ENCODE measurements around the gene NOMO2.
"Not testable (repeated sequence)": the region's sequence is repeated elsewhere in the genome, so short reads cannot be mapped to it uniquely, and the experiment has no call there.

The NOMO2 gene

DNA sequence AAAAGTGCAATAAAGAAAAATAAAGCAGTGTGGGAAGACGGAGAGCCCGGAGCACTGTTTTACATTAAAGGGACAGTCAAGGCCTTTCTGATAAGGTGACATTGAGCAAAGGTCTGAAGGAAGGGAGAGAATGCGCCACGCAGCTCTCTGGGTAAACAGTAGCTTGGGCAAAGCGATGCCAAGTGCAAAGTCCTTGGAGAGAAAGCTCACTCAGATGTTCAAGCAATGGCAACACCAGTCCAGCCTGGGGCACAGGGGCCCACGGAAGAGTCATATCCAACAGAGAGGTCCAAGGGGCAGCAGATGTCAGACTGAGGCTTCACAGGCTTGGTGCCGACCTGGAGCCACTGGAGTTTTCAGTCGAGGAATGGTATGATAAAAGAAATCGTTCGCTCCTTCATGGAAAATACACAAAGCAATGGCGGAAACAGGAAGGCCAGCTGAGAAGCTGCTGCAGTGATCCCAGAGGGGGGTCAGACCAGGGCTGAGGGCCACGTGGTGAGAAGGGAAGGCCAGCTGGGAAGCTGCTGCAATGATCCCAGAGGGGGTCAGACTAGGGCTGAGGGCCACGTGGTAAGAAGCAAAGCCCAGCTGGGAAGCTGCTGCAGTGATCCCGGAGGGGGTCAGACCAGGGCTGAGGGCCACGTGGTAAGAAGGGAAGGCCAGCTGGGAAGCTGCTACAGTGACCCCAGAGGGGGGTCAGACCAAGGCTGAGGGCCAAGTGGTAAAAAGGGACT is 40.3 kb downstream of the NOMO2 start:
- in situ Hi-C loops (cut with HindIII; ENCODE audit: low sequenced_read_pairs), result not testable (repeated sequence)

DNA sequence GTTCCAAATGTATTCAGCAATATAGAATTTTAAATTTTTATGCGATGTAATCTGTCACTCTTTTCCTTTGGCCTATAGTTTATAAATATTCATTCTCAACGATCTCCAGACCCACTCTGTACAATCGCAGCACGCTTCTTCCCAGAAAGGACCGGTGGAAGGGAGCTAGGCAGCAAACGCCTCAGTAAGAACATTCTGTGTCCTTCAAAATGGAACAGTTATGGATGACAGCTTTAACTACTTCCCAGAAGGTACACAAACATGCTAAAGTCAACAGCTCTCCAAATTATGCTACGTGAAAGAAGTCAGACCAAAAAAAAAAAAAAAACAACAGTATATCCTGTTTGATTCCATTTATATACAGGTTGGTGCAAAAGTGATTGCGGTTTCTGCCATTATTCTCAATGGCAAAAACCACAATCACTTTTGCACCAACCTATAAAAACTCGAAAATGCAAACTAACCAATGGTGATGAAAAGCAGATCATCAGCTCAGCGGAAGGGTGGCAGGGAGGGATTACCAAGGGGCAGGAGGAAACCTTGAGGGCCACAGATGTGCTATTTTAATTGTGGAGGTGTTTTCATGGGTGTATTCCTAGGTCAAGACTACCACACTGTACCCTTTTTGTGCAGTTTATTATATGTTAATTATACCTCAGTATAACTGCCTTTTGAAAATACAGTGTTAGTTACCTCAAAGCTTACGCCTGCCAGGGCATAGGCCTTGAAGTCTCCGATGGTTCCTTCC is 43.2 kb downstream of the NOMO2 start:
- in situ Hi-C loops (cut with HindIII; ENCODE audit: low sequenced_read_pairs), result not testable (repeated sequence)

DNA sequence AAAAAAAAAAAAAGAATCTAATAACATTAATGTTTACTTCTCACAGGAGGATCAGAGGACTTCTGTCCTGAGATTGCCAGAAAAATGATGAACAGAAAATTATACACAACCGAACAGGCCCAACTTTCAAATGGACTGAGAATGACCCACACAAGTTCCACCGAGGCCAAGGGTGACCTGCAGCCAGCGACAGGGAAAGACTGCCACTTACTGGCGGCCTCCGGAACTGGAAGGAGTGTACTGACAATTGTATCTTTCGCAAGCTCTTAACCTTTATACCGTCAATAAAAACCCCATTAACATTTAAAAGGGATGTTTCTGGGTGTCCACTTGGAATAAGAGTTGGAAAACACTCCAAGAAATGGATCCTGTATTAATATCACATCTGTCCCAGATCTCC is 63.5 kb downstream of the NOMO2 start:
- in situ Hi-C loops (cut with HindIII; ENCODE audit: low sequenced_read_pairs), result not testable (repeated sequence)

DNA sequence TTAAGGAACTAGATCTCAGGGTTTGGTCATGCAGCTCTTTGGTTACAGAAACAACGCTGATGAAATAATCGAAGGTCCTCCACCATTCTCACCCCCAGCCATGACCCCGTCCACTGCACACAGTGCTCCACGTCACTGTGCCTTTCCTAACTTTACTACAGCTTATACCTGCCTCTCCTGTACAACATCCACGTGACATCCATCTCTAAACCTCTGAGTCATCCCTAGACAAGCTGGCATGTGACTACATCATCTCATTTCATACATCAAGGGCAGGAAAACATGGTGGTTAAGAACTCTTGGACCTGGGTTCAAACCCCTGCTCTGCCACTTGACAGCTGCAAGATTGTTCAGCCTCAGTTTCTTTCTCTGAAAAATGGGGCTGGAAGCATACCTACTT is 64.9 kb downstream of the NOMO2 start:
- in situ Hi-C loops (cut with HindIII; ENCODE audit: low sequenced_read_pairs), result not testable (repeated sequence)

DNA sequence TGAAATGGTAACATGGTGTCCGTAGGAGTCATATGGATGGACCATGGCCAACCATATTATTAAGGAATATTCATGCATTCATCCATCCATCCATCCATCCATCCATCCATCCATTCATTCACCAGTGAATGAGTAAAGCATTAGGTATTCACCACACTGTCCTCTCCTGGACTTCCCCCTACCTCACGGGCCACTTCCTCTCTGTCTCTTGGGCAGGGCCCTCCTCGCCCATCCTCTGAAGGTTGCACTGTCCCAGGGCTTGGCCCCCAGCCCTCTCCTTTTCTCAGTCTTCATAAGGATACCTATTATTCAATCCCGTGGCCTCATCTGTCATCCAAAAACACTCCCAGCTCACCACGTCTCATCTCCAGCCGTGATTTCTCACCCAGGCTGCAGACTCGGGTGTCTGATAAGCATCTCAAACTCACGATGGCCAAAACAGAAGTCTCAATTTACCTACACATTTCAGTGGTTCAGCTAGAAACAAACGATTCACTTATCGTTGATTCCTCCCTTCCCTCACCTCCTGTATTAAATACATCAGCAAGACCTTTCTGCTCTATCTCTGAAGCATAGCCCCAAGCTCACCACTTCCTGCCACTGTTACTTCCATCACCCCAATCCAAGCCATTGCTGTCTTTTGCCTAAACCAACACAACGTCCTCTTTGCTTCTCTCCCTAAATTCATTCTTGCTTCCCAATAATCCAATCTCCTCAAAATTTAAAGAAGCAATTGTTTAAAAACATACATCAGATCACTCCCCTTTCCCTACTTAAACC is 69.6 kb downstream of the NOMO2 start:
- in situ Hi-C loops (cut with HindIII; ENCODE audit: low sequenced_read_pairs), result not testable (repeated sequence)

DNA sequence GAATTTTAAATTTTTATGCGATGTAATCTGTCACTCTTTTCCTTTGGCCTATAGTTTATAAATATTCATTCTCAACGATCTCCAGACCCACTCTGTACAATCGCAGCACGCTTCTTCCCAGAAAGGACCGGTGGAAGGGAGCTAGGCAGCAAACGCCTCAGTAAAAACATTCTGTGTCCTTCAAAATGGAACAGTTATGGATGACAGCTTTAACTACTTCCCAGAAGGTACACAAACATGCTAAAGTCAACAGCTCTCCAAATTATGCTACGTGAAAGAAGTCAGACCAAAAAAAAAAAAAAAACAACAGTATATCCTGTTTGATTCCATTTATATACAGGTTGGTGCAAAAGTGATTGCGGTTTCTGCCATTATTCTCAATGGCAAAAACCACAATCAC is 125.9 kb downstream of the NOMO2 start:
- in situ Hi-C loops (cut with HindIII; ENCODE audit: low sequenced_read_pairs), result not testable (repeated sequence)

DNA sequence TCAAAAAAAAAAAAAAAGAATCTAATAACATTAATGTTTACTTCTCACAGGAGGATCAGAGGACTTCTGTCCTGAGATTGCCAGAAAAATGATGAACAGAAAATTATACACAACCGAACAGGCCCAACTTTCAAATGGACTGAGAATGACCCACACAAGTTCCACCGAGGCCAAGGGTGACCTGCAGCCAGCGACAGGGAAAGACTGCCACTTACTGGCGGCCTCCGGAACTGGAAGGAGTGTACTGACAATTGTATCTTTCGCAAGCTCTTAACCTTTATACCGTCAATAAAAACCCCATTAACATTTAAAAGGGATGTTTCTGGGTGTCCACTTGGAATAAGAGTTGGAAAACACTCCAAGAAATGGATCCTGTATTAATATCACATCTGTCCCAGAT is 146.1 kb downstream of the NOMO2 start:
- in situ Hi-C loops (cut with HindIII; ENCODE audit: low sequenced_read_pairs), result not testable (repeated sequence)

DNA sequence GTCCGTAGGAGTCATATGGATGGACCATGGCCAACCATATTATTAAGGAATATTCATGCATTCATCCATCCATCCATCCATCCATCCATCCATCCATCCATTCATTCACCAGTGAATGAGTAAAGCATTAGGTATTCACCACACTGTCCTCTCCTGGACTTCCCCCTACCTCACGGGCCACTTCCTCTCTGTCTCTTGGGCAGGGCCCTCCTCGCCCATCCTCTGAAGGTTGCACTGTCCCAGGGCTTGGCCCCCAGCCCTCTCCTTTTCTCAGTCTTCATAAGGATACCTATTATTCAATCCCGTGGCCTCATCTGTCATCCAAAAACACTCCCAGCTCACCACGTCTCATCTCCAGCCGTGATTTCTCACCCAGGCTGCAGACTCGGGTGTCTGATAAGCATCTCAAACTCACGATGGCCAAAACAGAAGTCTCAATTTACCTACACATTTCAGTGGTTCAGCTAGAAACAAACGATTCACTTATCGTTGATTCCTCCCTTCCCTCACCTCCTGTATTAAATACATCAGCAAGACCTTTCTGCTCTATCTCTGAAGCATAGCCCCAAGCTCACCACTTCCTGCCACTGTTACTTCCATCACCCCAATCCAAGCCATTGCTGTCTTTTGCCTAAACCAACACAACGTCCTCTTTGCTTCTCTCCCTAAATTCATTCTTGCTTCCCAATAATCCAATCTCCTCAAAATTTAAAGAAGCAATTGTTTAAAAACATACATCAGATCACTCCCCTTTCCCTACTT is 152.2 kb downstream of the NOMO2 start:
- in situ Hi-C loops (cut with HindIII; ENCODE audit: low sequenced_read_pairs), result not testable (repeated sequence)

DNA sequence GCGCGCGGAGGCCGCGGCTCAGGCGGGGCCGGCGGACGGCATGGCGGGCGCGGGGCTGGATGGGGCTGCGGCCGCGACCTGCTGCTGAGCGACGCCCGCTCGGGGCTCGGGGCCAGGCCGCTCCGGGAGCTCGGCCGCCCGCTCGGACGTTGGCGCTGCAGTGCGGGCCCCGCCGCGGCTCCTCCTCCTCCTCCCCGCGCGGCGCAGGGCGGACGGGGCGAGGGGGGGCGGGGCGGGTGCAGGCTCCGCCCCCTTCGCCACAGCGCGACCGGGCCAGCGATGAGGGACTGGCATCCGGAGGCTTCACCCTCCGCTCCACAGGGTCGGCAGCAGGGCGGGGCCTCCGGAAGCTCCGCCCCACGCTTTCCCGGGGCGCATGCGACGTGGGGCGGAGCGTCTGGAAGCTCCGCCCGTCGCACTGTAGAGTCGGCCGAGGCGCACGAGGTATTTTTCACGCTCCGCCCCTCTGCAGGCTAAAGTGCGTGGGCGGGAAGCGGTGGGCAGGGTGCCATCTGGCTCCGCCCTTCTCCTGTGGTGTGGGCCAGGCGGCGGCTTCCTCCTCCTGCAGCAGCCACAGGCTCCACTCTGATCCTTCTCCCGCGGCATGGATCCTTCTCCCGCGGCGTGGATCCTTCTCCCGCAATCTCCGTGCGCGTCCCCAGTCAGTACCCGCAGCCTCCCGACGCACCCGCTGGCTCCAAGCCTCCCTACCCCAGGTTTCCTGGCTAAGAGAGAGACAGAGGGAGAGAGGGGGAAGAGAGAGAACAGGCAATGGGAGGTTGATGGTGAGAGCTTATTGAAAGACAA is 159.8 kb downstream of the NOMO2 start:
- in situ Hi-C loops (cut with HindIII; ENCODE audit: low sequenced_read_pairs), result not testable (repeated sequence)

DNA sequence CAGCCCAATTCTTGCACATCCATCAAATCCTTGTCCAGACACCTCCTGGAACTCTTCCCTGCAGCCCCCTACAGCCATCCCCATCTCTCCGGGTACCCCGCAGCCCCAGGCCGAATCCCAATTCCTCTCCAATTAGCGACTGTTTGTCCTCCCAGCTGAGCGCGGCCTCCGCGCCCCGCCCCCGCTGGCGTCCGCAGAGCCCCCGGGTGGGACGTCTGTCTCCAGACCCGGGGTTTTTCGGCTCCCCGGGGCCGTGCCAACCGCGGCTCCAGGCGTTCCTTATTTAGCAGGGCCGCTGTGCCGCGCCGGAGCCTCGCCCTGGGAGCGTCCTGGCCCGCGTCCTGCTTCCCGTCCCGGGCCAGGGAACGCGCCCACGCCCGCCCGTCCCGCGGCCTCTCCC is 160.7 kb downstream of the NOMO2 start:
- in situ Hi-C loops (cut with HindIII; ENCODE audit: low sequenced_read_pairs), result not testable (repeated sequence)

DNA sequence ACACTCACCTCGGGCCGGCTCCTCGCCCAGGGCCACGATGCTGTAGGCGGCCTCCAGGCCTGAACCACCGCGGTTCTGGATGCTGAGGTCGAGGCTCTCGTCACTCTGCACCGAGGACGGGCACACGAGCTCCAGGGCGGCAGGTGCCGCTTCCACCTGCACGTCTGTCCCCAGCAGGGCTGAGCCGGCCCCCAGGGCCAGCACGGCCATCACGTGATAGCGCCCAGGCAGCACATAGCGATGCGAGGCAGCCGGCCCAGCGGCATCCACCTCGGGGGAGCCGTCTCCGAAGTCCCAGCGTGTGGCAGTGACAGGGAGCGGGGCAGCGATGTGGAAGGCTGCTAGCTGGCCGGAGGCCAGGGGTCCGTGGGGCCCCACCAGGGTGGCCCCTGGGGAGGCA is 167.5 kb downstream of the NOMO2 start:
- in situ Hi-C loops (cut with HindIII; ENCODE audit: low sequenced_read_pairs), result not testable (repeated sequence)

DNA sequence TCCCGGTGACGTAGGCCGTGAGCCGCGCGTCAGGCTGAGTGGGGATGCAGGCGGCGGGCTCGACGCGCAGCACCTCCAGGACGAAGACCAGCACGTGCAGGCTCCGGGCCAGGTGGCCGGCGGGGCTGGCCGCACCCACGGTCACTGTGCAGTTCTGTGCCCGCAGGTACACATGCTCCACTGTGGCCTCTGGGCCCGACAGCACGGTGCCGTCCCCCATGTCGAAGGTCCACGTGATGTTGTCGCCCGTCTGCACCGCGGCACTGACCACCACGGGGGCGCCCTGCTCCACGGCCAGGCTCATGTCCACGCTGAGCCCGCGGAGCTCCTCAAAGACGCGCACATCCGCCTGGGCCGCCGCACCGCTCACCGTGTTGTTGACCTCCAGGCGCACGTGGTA is 174.1 kb downstream of the NOMO2 start:
- in situ Hi-C loops (cut with HindIII; ENCODE audit: low sequenced_read_pairs), result not testable (repeated sequence)

DNA sequence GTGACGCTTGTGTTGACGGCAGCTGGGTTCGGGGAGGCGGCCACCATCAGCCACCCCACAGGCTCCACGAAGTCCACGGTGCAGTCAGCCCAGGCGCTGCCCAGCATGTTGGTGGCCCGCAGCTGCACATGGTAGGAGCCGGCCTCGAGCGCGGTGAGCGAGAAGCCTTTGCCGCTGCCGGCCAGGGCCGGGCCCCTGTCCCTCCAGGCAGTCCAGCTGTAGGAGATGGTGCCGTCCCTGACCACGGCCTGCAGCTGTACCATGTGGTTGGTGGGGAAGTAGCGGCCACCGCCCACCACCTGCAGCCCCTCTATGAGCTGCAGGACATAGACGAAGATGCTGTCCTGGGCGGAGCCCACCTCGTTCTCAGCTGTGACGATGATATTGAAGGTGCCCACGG is 175.4 kb downstream of the NOMO2 start:
- in situ Hi-C loops (cut with HindIII; ENCODE audit: low sequenced_read_pairs), result not testable (repeated sequence)

DNA sequence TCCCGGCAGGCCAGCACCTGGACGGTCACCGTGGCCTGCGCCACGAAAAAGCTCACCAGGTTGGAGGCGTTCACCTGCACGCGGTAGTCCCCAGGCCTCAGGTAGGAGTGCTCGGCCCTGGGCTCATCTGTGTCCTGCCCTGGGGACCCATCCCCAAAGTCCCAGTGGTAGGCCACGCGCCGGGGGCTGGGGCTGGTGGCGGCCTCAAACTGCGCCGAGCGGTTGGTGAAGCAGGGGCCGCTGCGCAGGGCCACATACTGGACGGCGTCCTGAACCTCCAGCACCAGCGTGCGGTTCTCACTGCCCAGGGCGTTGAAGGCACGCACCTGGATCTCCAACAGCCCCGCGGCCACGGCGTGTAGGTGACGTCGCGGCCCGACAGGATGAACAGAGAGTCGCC is 176.6 kb downstream of the NOMO2 start:
- in situ Hi-C loops (cut with HindIII; ENCODE audit: low sequenced_read_pairs), result not testable (repeated sequence)

DNA sequence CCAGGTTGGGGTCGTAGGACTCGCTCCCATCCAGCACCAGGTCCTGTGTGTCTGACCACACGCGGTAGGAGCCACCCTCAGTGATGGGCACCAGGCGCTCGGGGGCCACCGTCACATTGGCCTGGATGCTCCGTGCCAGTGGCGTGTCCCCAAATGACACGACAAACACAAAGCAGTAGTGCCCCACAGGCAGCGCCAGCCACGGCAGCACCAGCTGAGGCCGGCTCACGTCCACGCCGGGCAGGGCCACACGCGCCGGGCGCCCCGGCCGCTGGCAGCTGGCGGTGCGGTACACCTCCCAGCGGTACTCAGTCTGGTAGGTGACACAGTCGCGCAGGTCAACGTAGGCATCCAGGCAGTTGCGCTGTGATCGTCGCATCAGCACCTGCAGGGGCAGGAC is 177.0 kb downstream of the NOMO2 start:
- in situ Hi-C loops (cut with HindIII; ENCODE audit: low sequenced_read_pairs), result not testable (repeated sequence)

DNA sequence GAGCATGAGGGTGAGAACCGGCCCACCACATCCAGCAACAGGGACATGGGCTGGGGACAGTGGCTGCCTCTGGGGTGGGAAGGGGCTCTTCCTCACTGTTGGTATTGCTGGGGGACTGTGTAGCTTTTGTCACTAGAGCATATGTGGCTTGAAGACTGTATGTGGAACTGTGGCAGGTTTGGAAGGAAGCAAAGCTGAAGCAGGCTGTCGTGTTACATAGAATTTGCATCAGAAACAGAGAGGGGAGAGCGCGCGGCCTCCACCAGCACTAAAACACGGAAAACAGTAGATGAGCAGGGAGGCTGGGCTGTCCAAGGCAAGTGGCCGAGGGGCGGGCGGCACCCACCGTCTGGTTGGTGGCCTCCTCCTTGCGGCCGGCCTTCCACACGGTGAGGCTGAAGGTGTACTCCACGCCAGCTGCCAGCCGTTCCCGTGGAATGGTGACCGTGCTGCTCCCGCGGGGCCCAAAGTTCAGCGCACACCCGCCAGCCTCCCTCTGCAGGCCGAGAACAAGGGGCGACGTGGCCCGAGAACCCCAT is 177.7 kb downstream of the NOMO2 start:
- in situ Hi-C loops (cut with HindIII; ENCODE audit: low sequenced_read_pairs), result not testable (repeated sequence)

DNA sequence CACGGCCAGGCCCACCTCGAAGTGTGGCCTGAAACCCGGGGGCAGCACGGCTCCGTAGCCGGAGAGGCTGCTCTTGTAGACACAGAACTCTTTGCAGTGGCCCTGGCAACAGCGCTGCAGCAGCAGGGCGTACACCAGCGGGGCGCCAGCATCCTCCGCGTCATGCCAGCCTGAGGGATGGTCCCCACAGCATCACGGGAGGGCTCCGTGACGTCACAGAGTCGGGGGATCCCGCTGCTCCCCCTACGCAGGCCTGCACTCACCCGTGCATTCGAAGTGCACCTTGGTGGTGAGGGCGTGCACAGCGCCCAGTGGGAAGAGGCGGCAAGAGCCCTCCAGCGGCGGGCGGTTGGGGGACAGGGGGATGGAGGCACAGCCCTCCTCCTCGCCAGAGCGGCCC is 179.2 kb downstream of the NOMO2 start:
- in situ Hi-C loops (cut with HindIII; ENCODE audit: low sequenced_read_pairs), result not testable (repeated sequence)
